GM18873 (cell line): ENCODE results near the gene NFKBIE.

Experiments used
- ATAC-seq: cut with Tn5 transposase; IDR thresholded peaks from one replicate; pipeline ENCODE4 v1.9.1; 2021; ENCODE audit warnings: mild to moderate bottlenecking, moderate library complexity, moderate number of reproducible peaks; ENCODE audit not compliant: unreplicated experiment, low FRiP score

The NFKBIE gene

GRCh38 chr6:44229376-44230033 is 35.8 kb downstream of the NFKBIE start:
- no peak for ATAC-seq

GRCh38 chr6:44228836-44229235 is 36.5 kb downstream of the NFKBIE start:
- no peak for ATAC-seq

DNA sequence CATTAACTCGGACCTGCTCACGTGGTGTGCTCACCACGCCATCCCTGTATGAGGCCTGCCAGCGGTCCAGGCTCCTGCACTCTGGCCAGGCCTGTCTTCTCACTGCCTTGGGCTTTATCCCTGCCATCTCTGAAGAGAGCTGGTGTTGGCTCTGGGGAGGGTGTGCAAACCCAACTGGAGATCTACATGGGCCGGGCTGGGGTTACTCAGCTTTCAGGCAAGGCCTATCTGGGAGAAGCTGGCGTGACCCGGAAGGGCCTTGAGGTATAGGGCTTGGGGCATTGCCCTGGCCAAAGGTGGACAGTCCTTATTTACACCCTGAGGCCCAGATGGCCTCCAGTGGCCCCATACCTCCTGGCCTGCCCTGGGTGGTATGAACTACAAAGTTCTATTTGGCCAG is 36.9 kb downstream of the NFKBIE start:
- no peak for ATAC-seq

DNA sequence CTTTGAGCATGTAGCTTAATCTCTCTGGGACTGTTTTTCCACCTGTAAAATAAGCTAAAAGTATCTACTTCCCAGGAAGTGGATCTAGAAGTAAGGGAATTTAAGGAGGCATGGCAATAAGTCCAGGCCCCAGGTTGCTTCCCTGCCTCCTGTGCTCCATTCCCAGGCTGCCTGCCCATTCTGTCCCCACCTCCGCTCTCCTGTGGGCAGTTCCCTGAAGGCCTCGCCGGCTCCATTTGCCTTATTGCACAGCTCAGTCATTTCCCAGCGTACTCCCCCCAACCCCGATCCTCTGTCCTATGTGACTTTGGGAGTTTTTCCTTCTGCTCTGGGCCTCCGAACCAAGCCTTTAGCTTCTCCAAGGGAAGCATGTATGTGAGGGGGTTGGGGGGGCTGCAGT is 37.3 kb downstream of the NFKBIE start:
- ATAC-seq, result no peak

DNA sequence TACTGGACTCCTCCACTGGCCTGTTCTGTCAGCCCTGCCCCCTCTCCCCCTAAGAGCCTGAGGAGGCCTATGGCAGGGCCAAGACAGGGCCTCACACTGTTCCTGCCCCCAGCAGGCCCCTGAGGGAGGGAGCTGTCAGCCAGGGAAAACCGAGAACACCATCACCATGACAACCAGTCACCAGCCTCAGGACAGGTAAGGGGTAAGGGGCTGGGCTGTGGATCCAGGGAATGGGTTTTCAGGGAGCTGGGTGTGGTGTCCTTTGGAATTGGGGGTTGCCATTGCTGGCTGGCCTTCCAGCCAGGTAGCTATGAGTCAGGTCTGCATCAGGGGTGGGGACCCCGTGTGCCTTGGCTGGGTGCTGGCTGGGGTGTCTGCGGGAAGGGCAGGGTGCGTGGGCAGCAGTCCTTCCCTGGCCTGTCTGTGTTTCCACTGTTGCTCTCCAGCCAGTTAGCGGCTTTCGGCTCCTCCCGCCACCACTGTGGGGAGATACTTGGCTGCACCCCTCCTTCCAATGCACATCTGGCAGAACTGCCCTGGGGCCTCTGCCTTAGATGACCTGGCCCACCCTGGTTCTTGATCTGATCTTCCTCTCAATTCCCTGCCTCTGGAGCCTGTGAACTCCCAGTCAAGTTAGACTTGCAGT is 38.1 kb downstream of the NFKBIE start:
- no peak for ATAC-seq

DNA sequence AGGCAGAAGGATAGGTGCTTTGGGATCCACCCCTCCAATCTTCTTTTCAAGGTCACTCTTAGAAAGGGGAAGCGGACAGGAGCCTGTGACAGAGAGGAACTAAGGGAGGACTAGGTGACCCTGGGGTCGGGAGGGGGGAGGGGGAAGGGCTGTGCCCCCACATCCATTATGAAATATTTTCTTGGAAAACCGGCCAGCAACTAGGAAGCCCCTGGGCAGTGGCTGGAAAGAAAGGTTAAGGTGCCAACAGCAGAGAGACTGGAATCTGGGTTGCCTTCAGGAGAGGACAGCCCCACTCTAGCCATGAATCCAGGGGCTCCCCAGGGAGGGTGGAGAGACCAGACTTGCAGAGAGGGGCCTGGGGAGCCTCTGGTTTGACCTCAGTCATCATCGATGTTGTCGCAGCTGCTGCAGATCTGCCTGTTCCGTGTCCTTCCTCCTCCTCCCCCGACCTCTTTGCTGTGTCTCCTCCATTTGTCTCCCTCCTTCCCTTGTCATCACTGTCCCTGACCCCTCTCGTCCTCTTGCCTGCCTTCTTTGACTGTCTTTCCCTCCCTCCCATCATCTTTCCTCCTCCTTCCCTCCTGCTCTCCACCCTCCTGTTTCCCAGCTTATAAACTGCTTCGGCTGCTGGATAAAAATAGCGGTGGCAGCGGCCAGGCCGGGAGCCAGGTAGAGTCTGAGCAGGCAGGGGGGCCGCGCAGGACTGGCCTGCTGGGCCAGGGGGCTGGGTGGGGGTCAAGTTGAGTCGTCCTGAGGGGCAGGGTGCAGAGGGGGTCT is 38.8 kb downstream of the NFKBIE start:
- ATAC-seq, result no peak

DNA sequence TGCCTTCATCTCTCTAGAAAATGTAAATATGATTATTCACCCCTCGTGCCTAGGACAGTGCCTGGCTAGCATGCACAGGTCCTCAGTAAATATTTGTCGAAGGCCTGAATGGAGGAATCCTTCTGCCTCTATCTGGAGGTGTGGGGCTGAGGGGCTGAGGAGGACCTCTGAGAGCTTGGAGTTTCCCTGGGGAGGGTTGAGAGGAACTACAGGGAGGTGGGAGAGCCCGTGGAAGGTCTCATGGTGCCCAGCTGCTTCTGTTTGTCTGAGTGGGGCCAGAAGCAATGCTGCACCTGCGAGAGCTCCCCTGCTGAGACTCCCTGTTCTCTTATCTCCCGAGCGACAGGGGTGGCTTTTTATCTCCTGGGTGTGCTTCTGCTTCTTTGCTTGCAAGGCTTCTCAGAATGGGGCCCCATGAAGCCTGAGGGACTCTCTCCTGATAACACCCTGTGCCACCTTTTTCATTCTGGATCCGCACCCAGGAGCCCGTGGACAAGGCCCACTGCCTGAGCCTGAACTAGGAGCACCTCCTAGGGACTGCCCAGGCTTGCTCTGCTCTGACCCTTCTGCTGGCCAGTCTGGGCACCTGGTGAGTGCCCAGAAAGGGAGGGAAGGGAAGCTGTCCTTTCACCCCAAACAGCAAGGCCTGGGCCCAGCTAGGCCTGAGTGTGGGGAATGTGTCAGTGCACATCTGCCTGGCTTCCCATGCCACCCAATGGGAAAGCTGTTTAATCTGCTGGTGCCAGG is 39.6 kb downstream of the NFKBIE start:
- ATAC-seq, result no peak

DNA sequence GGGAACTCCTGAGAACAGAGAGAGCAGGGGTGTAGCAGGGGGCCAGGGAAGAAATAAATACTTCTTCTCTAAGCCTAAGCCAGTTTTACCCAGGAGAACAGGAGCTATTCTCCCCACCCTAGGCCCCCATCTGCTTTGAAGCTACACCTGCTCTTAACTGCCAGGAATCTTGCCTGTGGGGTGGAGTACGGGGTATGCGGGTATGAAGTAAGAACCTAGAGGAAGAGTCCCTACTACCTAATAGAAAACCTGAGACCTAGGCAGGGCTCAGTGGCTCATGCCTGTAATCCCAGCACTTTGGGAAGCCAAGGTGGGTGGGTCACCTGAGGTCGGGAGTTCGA is 40.4 kb downstream of the NFKBIE start:
- ATAC-seq, result no peak

DNA sequence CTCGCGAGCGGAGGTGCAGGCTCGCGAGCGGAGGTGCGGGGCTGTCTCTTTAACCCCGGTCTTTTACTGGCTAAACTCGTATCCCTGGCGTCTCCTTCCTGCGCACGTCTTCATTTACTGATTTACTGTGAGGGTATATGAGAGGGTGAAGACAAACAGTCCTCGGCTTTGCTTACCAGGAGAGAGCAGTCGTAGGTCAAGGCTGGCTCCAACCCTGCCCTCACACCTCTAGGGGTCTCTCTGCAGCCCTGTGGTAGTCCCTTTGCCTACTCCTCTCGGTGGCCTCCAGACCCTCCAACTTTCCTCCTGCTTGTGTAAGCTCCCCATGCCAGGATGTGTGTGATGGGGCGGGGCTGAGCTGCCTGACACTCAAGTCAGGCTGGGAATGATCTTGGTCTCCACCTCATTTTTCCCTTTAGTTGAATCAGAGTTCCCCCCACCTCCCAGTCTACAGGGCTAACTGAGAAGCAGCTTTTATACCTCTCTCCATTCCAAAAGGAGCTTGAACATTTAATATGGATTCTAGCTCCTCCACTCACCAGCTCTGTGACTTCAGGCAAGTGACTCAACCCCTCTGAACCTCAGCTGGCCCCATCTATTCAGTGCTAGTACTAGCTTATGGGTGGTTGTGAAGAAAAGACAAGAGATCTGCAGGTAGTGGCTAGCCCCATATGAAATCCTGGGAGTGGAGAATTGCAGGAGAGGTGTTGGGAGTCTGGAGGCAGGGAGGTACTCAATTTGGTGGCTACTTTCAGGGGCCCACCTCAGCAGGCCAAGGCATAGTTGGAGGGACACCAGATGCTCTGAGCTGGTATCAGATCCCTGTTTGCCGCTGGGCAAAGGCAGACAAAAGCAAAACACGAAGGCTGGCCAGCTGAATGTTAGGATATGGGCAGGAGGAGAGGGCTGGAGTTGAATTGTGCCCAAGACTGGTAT is 41.1 kb downstream of the NFKBIE start:
- no peak for ATAC-seq

GRCh38 chr6:44223319-44224028 is 41.9 kb downstream of the NFKBIE start, which contains the start of gene SLC29A1:
Gene SLC29A1, plus strand, starts transcription at chr6:44223595. Its CDS starts 3,719 bp downstream, at chr6:44227314.
- no peak for ATAC-seq

GRCh38 chr6:44222486-44223318 is 42.6 kb downstream of the NFKBIE start:
- ATAC-seq, result no peak

DNA sequence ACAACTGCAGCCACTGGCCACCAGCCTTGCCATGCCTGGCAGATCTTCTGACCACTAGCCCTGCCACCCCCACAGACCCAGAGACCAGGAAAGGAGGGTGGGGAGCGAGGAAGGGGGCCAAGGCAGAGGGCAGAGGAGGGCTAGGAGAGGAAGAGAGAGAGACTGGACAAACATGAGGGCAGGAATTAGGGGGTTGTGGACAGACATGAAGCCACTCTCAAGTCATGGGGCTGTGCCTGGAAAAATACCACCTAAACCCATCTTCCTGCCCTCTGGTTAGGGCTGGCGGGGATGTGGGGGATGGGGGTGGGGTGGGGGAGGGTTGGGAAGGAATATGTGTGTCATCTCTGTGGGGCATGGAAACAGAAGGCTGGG is 43.4 kb downstream of the NFKBIE start:
- ATAC-seq, result no peak

GRCh38 chr6:44221291-44221960 is 43.9 kb downstream of the NFKBIE start:
- ATAC-seq, result peak; percentile 42

- no peak for ATAC-seq
Observed at GRCh38 chr6:44220913-44221290, 44.4 kb downstream of the NFKBIE start.

DNA sequence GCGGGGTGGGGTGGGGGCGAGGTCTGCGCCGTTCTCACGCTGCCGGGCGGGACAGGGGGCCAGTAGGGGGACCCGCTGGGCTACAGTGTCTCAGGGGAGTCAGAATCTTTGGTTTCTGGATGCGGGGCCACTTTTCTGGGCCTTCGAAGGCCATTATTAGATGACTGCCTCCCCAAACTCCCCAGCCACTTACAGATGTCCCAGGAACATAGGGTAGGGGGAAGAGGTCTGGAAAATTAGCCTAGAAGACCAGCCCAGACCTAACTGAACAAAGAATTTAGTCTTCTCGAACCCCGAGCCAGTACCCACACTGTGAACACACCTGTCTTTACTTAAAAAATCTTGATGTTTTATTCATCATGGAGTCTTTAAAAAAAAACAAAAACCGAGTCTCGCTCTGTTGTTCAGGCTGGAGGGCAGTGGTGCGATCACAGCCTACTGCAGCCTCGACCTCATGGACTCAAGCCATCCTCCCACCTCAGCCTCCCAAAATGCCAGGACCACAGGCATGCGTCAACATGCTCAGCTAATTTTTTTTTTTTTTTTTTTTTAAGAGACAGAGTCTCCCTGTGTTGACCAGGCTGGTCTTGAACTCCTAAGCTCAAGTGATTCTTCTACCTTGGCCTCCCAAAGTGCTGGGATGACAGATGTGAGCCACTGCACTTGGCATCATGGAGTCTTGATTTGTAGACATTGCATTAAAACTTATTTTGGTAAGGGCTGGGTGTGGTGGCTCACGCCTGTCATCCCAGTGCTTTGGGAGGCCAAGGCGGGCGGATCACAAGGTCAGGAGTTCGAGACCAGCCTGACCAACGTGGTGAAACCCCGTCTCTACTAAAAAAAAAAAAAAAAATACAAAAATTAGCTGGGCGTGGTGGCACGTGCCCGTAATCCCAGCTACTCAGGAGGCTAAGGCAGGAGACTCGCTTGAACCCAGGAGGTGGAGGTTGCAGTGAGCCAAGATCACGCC is 45.3 kb downstream of the NFKBIE start:
- no peak for ATAC-seq

DNA sequence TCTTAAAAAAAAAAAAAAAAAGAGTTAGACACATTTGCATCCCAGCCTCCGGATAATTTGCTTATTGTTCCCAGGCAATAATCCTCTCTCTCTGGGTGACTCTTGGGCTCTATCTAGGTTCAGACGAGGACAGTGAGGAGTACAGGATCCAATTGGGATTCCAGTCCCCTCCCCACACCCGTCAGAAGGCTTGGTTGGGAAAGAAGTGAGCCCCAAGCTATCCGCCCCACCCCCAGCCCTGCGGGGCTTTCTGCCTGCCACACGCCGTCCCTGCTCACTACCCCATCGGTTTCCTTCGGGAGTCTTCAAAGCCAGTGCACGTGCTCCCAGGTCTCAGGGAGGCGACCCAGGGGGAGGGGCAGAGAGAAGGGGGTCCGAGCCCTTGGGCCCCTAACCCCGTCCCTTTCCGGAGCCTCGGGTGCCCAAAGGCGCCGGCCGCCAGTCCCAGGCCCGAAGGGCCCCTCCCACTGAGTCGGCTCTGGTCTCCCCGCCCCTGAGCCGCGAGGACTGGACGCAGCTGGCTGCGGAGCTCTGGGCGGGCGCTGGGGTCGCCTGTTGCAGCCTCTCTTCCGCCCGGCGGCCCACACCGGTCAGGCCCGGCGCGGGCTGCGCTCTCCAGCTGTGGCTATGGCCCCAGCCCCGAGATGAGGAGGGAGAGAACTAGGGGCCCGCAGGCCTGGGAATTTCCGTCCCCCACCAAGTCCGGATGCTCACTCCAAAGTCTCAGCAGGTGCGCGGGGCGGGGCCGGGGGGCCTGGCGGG is 46.1 kb downstream of the NFKBIE start:
- ATAC-seq, result peak; percentile 38
